Measurements from ENCODE around the gene BMPR2. TPM values are rescaled to one million over a fixed set of nuclear protein-coding genes. Genes with fewer than 3 reads are reported as not detected.
"Not testable (repeated sequence)": the region's sequence is repeated elsewhere in the genome, so short reads cannot be mapped to it uniquely, and the experiment has no call there.

The BMPR2 gene
- total RNA-seq, 1 experiment from 2014 or later, result 9.7 TPM

- no peak for DNase-seq (ENCODE audit: low spot score)
These were observed 2.7 kb downstream of the BMPR2 start for GRCh38 chr2:202378662-202379358.

GRCh38 chr2:202382684-202383083, 6.6 kb downstream of the BMPR2 start:
- DNase-seq (ENCODE audit: low spot score), result no peak

- not testable (repeated sequence) for DNase-seq (ENCODE audit: low spot score)
These were observed 10.4 kb downstream of the BMPR2 start for GRCh38 chr2:202386495-202386894.

DNA sequence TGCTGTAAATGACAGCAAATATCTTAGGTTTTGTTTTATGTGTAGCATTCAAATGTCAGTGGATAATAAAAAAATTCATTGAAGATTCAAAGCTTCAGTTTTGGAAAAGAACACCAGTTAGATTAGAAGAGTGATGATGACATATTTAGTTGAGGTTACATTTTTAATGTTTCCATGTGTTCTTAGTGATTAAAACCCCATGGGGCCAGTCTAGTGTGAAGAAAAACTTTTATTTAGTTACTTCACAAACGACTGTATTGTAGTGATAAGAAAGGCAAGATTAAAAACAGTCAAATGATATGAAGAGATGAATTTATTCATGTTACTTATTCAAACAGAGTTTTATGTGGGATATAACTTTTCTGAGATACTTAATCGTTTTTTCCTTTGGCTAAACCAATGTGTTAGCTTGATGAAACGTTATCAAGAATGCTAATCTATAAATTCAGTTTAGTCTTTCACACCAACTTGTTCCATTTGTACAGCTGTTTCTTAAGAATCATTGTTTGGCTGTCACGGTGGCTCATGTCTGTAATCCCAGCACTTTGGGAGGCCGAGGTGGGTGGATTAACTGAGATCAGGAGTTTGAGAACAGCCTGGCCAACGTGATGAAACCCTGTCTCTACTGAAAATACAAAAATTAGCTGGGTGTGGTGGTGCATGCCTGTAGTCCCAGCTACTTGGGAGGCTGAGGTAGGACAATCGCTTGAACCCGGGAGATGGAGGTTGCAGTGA, 11.6 kb downstream of the BMPR2 start:
- no peak for DNase-seq (ENCODE audit: low spot score)

GRCh38 chr2:202400941-202401340, 24.8 kb downstream of the BMPR2 start:
- DNase-seq (ENCODE audit: low spot score), result no peak

DNA sequence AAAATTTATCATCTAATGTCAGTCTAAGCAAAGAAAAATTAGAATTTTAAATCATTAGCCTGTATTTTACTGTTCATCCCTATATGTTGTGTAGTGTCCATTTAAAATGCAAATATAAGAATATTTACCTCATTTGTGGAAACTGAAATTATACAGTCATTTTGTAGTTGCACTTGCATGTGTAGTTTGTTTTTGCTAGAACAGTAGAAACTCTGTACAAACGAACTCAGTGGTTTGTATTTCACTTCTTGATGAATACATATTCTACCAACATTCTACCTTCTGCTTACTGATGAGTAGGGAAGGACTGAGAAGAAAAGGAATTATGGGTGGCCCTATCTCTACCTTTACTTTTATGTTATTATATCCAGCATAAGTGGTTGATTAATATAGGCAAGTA, 29.7 kb downstream of the BMPR2 start:
- no peak for DNase-seq (ENCODE audit: low spot score)

GRCh38 chr2:202406445-202406978, 30.4 kb downstream of the BMPR2 start:
- DNase-seq (ENCODE audit: low spot score), result no peak

GRCh38 chr2:202408546-202409140, 32.5 kb downstream of the BMPR2 start:
- peak; percentile 73 for DNase-seq (ENCODE audit: low spot score)

DNA sequence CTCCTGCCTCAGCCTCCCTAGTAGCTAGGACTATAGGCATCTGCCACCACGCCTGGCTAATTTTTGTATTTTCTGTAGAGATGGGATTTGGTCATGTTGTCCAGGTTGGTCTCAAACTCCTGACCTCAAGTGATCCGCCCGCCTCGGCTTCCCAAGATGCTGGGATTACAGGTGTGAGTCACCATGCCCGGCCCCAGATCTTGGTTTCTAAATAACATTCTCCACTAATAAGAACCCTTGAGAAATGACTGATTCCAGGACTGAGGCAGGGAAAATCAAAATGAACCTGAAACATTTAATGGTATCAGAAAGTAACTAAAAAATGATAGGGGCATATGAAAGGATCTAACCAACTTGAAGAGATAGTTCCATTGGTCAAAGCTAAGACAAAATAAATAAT, 34.0 kb downstream of the BMPR2 start:
- DNase-seq (ENCODE audit: low spot score), result no peak

DNA sequence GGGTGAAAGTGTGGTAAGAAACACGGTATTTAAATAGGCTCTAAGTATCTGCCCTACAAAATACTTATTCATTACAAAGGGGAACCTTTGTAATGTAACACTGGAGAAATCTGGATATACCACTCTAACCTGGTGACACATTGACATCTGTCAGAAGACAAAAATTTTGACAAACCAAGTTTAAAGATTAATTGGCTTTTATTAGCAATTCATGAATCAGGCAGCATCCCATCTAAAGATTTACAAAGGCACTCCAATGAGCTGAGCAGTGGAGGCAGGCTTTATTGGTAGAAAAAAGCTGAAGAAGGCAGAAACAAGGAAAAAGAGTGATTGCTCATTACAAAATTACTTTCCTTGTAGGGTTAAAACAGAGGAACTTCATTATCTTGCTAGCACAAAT, 35.0 kb downstream of the BMPR2 start:
- no peak for DNase-seq (ENCODE audit: low spot score)

- DNase-seq (ENCODE audit: low spot score), result no peak
These were observed 41.9 kb downstream of the BMPR2 start for GRCh38 chr2:202418027-202418426.

DNA sequence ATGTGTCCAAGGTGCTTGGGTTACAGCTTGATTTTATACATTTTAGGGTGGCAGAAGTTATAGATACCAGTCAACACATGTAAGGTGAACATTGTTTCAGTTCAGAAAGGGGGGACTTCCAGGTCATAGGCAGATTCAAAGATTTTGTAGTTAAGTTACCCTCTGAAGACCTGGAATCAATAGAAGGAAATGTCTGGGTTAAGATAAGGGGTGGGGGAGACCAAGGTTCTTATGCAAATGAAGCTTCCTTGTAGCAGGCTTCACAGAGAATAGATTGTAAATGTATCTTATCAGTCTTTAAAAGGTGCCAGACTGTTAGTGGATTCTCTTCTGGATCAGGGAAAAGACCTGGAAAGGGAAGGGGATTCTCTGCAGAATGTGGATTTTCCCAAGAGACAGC, 42.4 kb downstream of the BMPR2 start:
- DNase-seq (ENCODE audit: low spot score), result no peak

GRCh38 chr2:202423139-202423538, 47.0 kb downstream of the BMPR2 start:
- no peak for DNase-seq (ENCODE audit: low spot score)

DNA sequence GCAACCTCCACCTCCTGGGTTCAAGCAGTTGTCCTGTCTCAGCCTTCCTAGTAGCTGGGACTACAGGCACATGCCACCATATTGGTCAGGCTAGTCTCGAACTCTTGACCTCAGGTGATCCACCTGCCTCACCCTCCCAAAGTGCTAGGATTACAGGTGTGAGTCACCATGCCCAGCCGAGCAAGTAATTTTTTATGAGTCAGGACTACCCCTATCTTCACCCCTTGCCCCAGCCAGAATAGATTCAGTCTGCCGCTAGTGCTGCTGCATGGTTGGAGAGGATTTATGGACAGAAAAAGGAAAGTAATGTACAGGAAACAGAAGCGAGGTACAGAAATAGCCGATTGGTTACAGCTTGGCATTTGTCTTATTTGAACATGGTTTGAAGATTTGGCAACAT, 48.9 kb downstream of the BMPR2 start:
- no peak for DNase-seq (ENCODE audit: low spot score)

DNA sequence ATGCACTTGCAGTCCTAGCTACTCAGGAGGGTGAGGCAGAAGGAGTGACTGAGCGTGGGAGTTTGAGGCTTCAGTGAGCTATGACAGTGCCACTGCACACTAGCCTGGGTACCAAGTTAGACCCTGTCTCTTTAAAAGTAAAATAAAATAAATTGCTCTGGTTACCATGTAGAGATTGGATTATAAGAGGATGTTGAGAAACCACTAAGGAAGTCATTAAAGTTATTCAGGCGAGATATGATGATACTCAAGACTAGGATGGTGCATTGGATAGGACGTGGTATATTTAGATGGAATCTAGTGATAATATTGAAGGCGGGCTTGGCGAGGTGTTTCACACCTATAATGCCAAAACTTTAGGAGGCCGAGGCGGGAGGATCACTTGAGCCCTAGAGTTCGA, 50.6 kb downstream of the BMPR2 start:
- no peak for DNase-seq (ENCODE audit: low spot score)

DNA sequence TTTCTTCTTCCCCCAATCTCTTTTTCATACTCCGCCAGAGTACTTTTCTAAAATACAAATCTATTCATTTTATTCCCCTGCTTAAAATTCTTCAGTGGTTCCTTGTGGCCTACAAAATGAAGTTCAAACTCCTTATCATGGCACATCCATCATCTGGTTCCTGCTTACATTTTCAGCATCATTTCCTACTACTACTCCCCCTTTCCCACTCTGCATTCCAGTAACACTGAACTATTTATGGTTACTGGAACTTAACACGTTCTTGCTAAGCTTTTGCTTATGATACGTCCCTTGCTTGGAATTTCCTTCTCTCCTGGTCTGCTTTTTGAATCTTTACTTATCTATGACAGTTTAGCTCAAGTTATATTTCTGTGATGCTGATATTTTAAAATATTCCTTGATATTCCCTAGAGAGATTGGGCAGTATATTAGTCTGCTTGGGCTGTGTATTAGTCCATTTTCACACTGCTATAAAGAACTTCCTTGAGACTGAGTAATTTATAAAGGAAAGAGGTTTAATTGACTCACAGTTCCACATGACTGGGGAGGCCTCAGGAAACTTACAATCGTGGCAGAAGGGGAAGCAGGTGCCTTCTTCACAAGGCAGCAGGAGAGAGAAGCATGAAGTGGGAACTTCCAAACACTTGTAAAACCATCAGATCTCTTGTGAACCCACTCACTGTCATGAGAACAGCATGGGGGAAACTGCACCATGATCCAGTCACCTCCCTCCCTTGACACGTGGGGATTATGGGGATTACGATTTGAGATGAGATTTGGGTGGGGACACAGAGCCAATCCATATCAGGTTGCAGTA, 53.2 kb downstream of the BMPR2 start:
- no peak for DNase-seq (ENCODE audit: low spot score)

- no peak for DNase-seq (ENCODE audit: low spot score)
These were observed 56.6 kb downstream of the BMPR2 start for GRCh38 chr2:202432776-202433175.

- no peak for DNase-seq (ENCODE audit: low spot score)
These were observed 58.3 kb downstream of the BMPR2 start for GRCh38 chr2:202434472-202434871.

DNA sequence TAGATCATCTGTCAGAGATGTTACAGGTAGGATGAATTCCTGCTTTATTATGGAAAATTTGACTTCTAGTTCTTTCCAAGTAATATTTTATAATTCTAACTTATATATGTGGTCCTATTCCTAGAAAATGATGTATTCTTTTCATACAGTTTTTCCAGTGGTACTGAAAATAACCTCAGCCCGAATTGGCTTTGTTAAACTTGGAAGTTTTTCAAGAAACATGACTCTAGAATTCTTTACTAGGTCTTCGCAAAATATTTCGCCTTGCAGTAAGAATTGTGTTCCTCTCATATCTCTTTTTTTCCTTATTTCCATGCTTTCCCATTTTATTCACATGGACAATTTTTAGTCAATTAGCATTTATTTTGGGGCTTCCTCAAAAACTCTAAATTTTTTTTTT, 60.5 kb downstream of the BMPR2 start:
- DNase-seq (ENCODE audit: low spot score), result no peak

DNA sequence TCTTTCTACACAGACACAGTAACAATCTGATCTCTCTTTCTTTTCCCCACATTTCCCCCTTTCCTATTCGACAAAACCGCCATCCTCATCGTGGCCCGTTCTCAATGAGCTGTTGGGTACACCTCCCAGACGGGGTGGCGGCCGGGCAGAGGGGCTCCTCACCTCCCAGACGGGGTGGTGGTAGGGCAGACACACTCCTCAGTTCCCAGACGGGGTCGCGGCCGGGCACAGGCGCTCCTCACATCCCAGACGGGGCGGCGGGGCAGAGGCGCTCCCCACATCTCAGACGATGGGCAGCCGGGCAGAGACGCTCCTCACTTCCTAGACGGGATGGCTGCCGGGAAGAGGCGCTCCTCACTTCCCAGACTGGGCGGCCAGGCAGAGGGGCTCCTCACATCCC, 64.0 kb downstream of the BMPR2 start:
- not testable (repeated sequence) for DNase-seq (ENCODE audit: low spot score)

DNA sequence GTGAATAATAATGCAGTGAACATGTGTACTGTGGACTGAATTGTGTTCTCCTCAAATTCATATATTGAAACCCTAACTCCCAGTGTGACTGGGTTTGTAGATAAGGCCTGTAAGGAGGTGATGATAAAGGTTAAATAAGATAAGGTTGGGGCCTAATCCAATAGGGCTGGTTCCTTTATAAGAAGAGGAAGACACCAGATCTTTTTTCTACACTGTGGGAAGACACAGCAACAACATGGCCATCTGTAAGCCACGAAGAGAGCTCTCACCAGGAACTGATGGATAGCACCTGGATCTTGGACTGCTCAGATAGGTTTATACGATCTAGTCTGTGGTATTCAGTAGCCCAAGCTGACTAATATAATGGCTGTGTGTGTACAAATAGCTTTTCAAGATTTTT, 66.8 kb downstream of the BMPR2 start:
- DNase-seq (ENCODE audit: low spot score), result no peak

GRCh38 chr2:202444000-202444399, 67.9 kb downstream of the BMPR2 start:
- no peak for DNase-seq (ENCODE audit: low spot score)
